RCC 7860 (cell line): Measurements from ENCODE around the gene PTGES.

Experiments used
- DNase-seq: peaks from one replicate; pipeline ENCODE4 v3.0.0-alpha.2; 2015; ENCODE audit warnings: low spot score
- FAIRE-seq: peaks from 2 replicates; lab custom pipeline; 2012; peaks lifted over from hg19 to GRCh38; lab: Jason Lieb, UNC

PTGES gene

DNA sequence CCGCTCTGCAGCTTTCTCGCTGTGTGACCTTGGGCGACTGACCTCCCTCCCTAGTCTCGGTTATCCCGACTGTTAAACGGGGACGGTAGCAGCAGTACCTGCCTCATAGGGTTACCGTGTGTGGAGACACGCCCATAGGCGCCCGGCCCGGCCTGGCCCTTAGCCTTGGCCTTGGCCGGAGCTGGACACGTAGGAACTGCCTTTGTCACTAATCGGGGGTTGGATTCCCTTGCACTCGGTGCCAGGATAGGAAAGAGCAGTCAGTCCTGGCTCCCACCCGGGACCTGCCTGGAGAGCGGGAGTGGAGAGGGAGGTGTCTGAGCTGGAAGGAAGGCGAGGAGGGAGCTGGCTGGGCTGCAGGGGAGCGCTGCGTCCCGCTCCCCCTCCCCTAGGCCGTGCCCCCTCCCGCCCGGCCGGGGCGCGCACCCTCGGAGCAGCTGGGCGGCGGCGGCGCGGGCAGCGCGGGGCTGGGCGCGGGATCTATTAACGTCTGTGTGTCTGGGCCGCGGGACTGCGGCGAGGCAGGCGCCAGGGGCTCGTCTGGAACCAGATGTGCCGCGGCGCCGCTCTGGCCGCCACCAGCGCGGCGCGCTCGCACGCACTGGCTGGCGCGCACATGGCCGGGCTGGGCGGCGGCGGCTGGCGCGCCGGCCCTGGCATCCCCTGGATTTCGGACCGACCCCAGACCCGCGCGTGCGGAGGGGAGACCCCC is 55.7 kb downstream of the PTGES start:
- DNase-seq = no peak
- FAIRE-seq = no peak

- FAIRE-seq = no peak
- DNase-seq = no peak
These were observed 57.0 kb downstream of the PTGES start for GRCh38 chr9:129695870-129696269.

- DNase-seq (peak; percentile 54), FAIRE-seq (peak; percentile 30)
These were observed 58.6 kb downstream of the PTGES start for GRCh38 chr9:129694243-129694646.

- DNase-seq (no peak), FAIRE-seq (no peak)
These were observed 59.1 kb downstream of the PTGES start for GRCh38 chr9:129693741-129694140.

- FAIRE-seq (no peak), DNase-seq (no peak)
These were observed 60.3 kb downstream of the PTGES start for GRCh38 chr9:129692534-129692933.
